ENCODE measurements around the gene APP. TPM values are rescaled to one million over a fixed set of nuclear protein-coding genes. Genes with fewer than 3 reads are reported as not detected.
A peak's percentile ranks its signal among the peaks of the same experiment; 100 is the strongest.

APP gene
- total RNA-seq, 1 experiment from 2014 or later = 531 TPM

- Histone ChIP-seq H3K4me3 (ENCODE audit: low read depth, low read length, poor library complexity, severe bottlenecking) (no peak overlapping the region), H3K27me3 (replicated peaks; ENCODE audit: insufficient read depth, low read depth, low read length, poor library complexity) (no peaks in the 10 kb centered on the region), H3K4me1 (ENCODE audit: insufficient read depth, low read length, poor library complexity, severe bottlenecking) (peaks cover 6% of the 10 kb centered on the region), H3K27ac (ENCODE audit: low read depth, low read length, poor library complexity, severe bottlenecking) (peak overlapping the region; percentile 16), H3K36me3 (ENCODE audit: insufficient read depth, low read length, poor library complexity, severe bottlenecking) (peaks cover 20% of the 10 kb centered on the region), H3K9me3 (ENCODE audit: low read depth, low read length, poor library complexity, severe bottlenecking) (no peaks in the 10 kb centered on the region)
- CTCF ChIA-PET = no interaction called here
- no TSS peak for BruUV-seq (replicated peaks)
- TF ChIP-seq EZH2 (IDR thresholded peaks at IDR 0.05; ENCODE audit: borderline replicate concordance, low read depth, low read length, poor library complexity, severe bottlenecking) (no peak), CTCF (conservative IDR thresholded peaks at IDR 0.05; ENCODE audit: low read depth, low read length) (no peak)
- intact Hi-C loops (cut with micrococcal nuclease; ENCODE audit: unreplicated experiment) = loop anchor here (5.0 to 10.0 kb wide), 4 partner anchors 288 to 833 kb away; partner anchors contain the start of gene APP
- POLR2A ChIA-PET (ENCODE audit: low non-redundant PET) = no interaction called here
- no peak for DNase-seq (ENCODE audit: low spot score)
These were observed 286.3 kb downstream of the APP start for GRCh38 chr21:25884311-25884710.

- DNase-seq (ENCODE audit: low spot score) = peak; percentile 78
- no peaks in the 10 kb centered on the region for H3K27me3 ChIP-seq (replicated peaks; ENCODE audit: insufficient read depth, low read depth, low read length, poor library complexity)
- TF ChIP-seq EZH2 (IDR thresholded peaks at IDR 0.05; ENCODE audit: borderline replicate concordance, low read depth, low read length, poor library complexity, severe bottlenecking) (no peak), CTCF (conservative IDR thresholded peaks at IDR 0.05; ENCODE audit: low read depth, low read length) (peak; percentile 96)
- H3K36me3 ChIP-seq (ENCODE audit: insufficient read depth, low read length, poor library complexity, severe bottlenecking) = peaks cover 16% of the 10 kb centered on the region
- CTCF ChIA-PET = no interaction called here
- peaks cover 6% of the 10 kb centered on the region for H3K4me1 ChIP-seq (ENCODE audit: insufficient read depth, low read length, poor library complexity, severe bottlenecking)
- intact Hi-C loops (cut with micrococcal nuclease; ENCODE audit: unreplicated experiment) = loop anchor here (5.0 to 10.0 kb wide), 4 partner anchors 291 to 836 kb away; partner anchors contain the start of gene APP
- no peaks in the 10 kb centered on the region for H3K9me3 ChIP-seq (ENCODE audit: low read depth, low read length, poor library complexity, severe bottlenecking)
- H3K27ac ChIP-seq (ENCODE audit: low read depth, low read length, poor library complexity, severe bottlenecking) = peak overlapping the region; percentile 31
- POLR2A ChIA-PET (ENCODE audit: low non-redundant PET) = no interaction called here
- BruUV-seq (replicated peaks) = no TSS peak
- H3K4me3 ChIP-seq (ENCODE audit: low read depth, low read length, poor library complexity, severe bottlenecking) = no peak overlapping the region
These were observed 288.8 kb downstream of the APP start for GRCh38 chr21:25881524-25882376.

GRCh38 chr21:25879203-25879602, 291.4 kb downstream of the APP start:
- Histone ChIP-seq H3K4me1 (ENCODE audit: insufficient read depth, low read length, poor library complexity, severe bottlenecking) (no peaks in the 10 kb centered on the region), H3K36me3 (ENCODE audit: insufficient read depth, low read length, poor library complexity, severe bottlenecking) (peaks cover 16% of the 10 kb centered on the region), H3K27ac (ENCODE audit: low read depth, low read length, poor library complexity, severe bottlenecking) (no peak overlapping the region), H3K27me3 (replicated peaks; ENCODE audit: insufficient read depth, low read depth, low read length, poor library complexity) (no peaks in the 10 kb centered on the region), H3K9me3 (ENCODE audit: low read depth, low read length, poor library complexity, severe bottlenecking) (no peaks in the 10 kb centered on the region), H3K4me3 (ENCODE audit: low read depth, low read length, poor library complexity, severe bottlenecking) (no peak overlapping the region)
- POLR2A ChIA-PET (ENCODE audit: low non-redundant PET) = no interaction called here
- TF ChIP-seq CTCF (conservative IDR thresholded peaks at IDR 0.05; ENCODE audit: low read depth, low read length) (no peak), EZH2 (IDR thresholded peaks at IDR 0.05; ENCODE audit: borderline replicate concordance, low read depth, low read length, poor library complexity, severe bottlenecking) (no peak)
- DNase-seq (ENCODE audit: low spot score) = no peak
- CTCF ChIA-PET = no interaction called here
- no TSS peak for BruUV-seq (replicated peaks)
- intact Hi-C loops (cut with micrococcal nuclease; ENCODE audit: unreplicated experiment) = no loop called here

Measured in A673 (cell line).